GM19043 (cell line): Measurements from ENCODE around the gene ZNF419.

Source experiments
- ATAC-seq: cut with Tn5 transposase; IDR thresholded peaks from one replicate; pipeline ENCODE4 v1.9.1; 2021; ENCODE audit warnings: low read depth; ENCODE audit not compliant: unreplicated experiment

Gene ZNF419

GRCh38 chr19:57527136-57527881 is 39.8 kb downstream of the ZNF419 start, which contains the start of gene ZNF549:
ZNF549 (plus strand) TSS chr19:57527356; CDS start chr19:57527574, 218 bp downstream.
- peak; percentile 96 for ATAC-seq

- ATAC-seq = no peak
These were observed 50.5 kb downstream of the ZNF419 start for GRCh38 chr19:57537953-57538547.
